MCF 10A (cell line): ENCODE data around the gene PAIP1. TPM values are rescaled to one million over a fixed set of nuclear protein-coding genes. Genes with fewer than 3 reads are reported as not detected.
"Not testable (repeated sequence)": the region's sequence is repeated elsewhere in the genome, so short reads cannot be mapped to it uniquely, and the experiment has no call there.

Source experiments
- BruUV-seq: library from RNA; stranded (reverse); fragments of 400-500 nt; replicated peaks from 2 replicates; lab custom pipeline; 2021; lab: Mats Ljungman, UMichigan
- CTCF ChIA-PET: fragments of 300-600 bp; sonication (Branson Sonifier 250); formaldehyde crosslinking; extraction: SDS; loops from one replicate; lab custom pipeline; 2021; ENCODE audit warnings: antibody characterized with exemption, inconsistent platforms; lab: Yijun Ruan, JAX
- POLR2A ChIA-PET: fragments of 300-600, 350-650 bp; sonication (Branson Sonifier 250); formaldehyde crosslinking; extraction: SDS; loops from one replicate; lab custom pipeline; 2020; ENCODE audit warnings: antibody characterized with exemption, inconsistent platforms; lab: Yijun Ruan, JAX
- DNase-seq: peaks from one replicate; pipeline ENCODE4 v3.0.0-alpha.2; 2018; ENCODE audit not compliant: unreplicated experiment
- H3K27ac Mint-ChIP-seq: one replicate; pipeline ENCODE4 v1.8.0; 2022; ENCODE audit warnings: mild to moderate bottlenecking, low read depth, mixed read lengths; ENCODE audit not compliant: unreplicated experiment
- H3K27me3 Mint-ChIP-seq: one replicate; pipeline ENCODE4 v1.8.0; 2022; ENCODE audit warnings: mixed read lengths; ENCODE audit not compliant: insufficient read depth, unreplicated experiment
- H3K36me3 Mint-ChIP-seq: one replicate; pipeline ENCODE4 v1.8.0; 2022; ENCODE audit warnings: mild to moderate bottlenecking, moderate library complexity, mixed read lengths; ENCODE audit not compliant: insufficient read depth, unreplicated experiment
- H3K4me1 Mint-ChIP-seq: one replicate; pipeline ENCODE4 v1.8.0; 2022; ENCODE audit warnings: mixed read lengths; ENCODE audit not compliant: insufficient read depth, unreplicated experiment
- H3K4me3 Mint-ChIP-seq: one replicate; pipeline ENCODE4 v1.8.0; 2022; ENCODE audit warnings: mild to moderate bottlenecking, moderate library complexity, mixed read lengths; ENCODE audit not compliant: unreplicated experiment
- H3K9me3 Mint-ChIP-seq: one replicate; pipeline ENCODE4 v1.8.0; 2022; ENCODE audit warnings: mixed read lengths; ENCODE audit not compliant: unreplicated experiment
- CTCF ChIP-seq: fragments of 200-600 bp; IDR thresholded peaks from one replicate; pipeline ENCODE4 v1.8.0; 2022; ENCODE audit warnings: antibody characterized with exemption, mild to moderate bottlenecking; ENCODE audit not compliant: unreplicated experiment
- intact Hi-C: fragments of 100-400 bp; cut with micrococcal nuclease; formaldehyde crosslinking; loops from 2 replicates; pipeline ENCODE4 v1.14.1; 2022
- total RNA-seq: library from RNA; stranded (reverse); gene quantifications from 2 replicates; pipeline ENCODE4 v1.2.3, GENCODE V29; 2022

PAIP1 gene
- total RNA-seq, 1 experiment from 2014 or later = 105 TPM

- H3K36me3 Mint-ChIP-seq = no peaks in the 10 kb centered on the region
- intact Hi-C loops = no loop called here
- H3K4me3 Mint-ChIP-seq = peak overlapping the region; percentile 80
- no peak for TF ChIP-seq CTCF
- no peaks in the 10 kb centered on the region for H3K9me3 Mint-ChIP-seq
- ChIA-PET CTCF (interaction anchor here (1.4 kb wide), 1 partner anchor 114 kb away, joined by 3 read pairs; no protein-coding TSS in a partner anchor), POLR2A (interaction anchor here (0.8 to 5.2 kb wide), 9 partner anchors 10 to 143 kb away, joined by 3 to 51 read pairs (median 4); partner anchors contain the start of gene TMEM267)
- no peaks in the 10 kb centered on the region for H3K27me3 Mint-ChIP-seq
- H3K27ac Mint-ChIP-seq = peak overlapping the region; percentile 90
- peak; percentile 3 for DNase-seq
- H3K4me1 Mint-ChIP-seq = peaks cover 21% of the 10 kb centered on the region
- no TSS peak for BruUV-seq
Observed at GRCh38 chr5:43514025-43514424, 42.9 kb downstream of the PAIP1 start.

- H3K27ac Mint-ChIP-seq, CTCF ChIA-PET: not testable (repeated sequence)
Observed at GRCh38 chr5:43511062-43511461, 45.8 kb downstream of the PAIP1 start.

GRCh38 chr5:43498581-43498980 is 58.3 kb downstream of the PAIP1 start:
- Mint-ChIP-seq H3K27ac (no peak overlapping the region), H3K4me3 (no peak overlapping the region), H3K27me3 (no peaks in the 10 kb centered on the region), H3K9me3 (no peaks in the 10 kb centered on the region), H3K36me3 (no peaks in the 10 kb centered on the region), H3K4me1 (no peaks in the 10 kb centered on the region)
- POLR2A ChIA-PET = interaction anchor here (0.6 to 2.3 kb wide), 4 partner anchors 14 to 1963 kb away, joined by 3 to 11 read pairs (median 4); partner anchors contain the start of genes C5orf34 and TMEM267
- no TSS peak for BruUV-seq
- CTCF ChIA-PET = interaction anchor here (2.9 kb wide), 1 partner anchor 14 kb away, joined by 13 read pairs; the partner anchor contains the start of gene TMEM267
- no peak for TF ChIP-seq CTCF
- intact Hi-C loops = no loop called here
- DNase-seq = no peak

More at GRCh38 chr5:43511062-43511461, 45.8 kb downstream of the PAIP1 start:
- DNase-seq, H3K4me3 Mint-ChIP-seq, H3K36me3 Mint-ChIP-seq, H3K9me3 Mint-ChIP-seq, H3K27me3 Mint-ChIP-seq, BruUV-seq, intact Hi-C loops: not testable (repeated sequence)
- H3K4me1 Mint-ChIP-seq = peaks cover 21% of the 10 kb centered on the region
- POLR2A ChIA-PET = interaction anchor here (5.2 kb wide), 1 partner anchor 28 kb away, joined by 51 read pairs; the partner anchor contains the start of gene TMEM267

GRCh38 chr5:43497311-43498104 is 59.4 kb downstream of the PAIP1 start:
- Mint-ChIP-seq H3K9me3 (no peaks in the 10 kb centered on the region), H3K36me3 (no peaks in the 10 kb centered on the region), H3K27ac (no peak overlapping the region), H3K27me3 (no peaks in the 10 kb centered on the region), H3K4me3 (no peak overlapping the region), H3K4me1 (no peaks in the 10 kb centered on the region)
- intact Hi-C loops = no loop called here
- BruUV-seq = no TSS peak
- CTCF ChIA-PET = interaction anchor here (2.5 kb wide), 1 partner anchor 13 kb away, joined by 14 read pairs; the partner anchor contains the start of gene TMEM267
- TF ChIP-seq CTCF = no peak
- POLR2A ChIA-PET = interaction anchor here (0.8 to 2.3 kb wide), 3 partner anchors 13 to 58 kb away, joined by 5 to 11 read pairs (median 6); partner anchors contain the start of gene TMEM267
- no peak for DNase-seq
